ENCODE measurements around the gene ADAMTS4.

Gene ADAMTS4, protein sequence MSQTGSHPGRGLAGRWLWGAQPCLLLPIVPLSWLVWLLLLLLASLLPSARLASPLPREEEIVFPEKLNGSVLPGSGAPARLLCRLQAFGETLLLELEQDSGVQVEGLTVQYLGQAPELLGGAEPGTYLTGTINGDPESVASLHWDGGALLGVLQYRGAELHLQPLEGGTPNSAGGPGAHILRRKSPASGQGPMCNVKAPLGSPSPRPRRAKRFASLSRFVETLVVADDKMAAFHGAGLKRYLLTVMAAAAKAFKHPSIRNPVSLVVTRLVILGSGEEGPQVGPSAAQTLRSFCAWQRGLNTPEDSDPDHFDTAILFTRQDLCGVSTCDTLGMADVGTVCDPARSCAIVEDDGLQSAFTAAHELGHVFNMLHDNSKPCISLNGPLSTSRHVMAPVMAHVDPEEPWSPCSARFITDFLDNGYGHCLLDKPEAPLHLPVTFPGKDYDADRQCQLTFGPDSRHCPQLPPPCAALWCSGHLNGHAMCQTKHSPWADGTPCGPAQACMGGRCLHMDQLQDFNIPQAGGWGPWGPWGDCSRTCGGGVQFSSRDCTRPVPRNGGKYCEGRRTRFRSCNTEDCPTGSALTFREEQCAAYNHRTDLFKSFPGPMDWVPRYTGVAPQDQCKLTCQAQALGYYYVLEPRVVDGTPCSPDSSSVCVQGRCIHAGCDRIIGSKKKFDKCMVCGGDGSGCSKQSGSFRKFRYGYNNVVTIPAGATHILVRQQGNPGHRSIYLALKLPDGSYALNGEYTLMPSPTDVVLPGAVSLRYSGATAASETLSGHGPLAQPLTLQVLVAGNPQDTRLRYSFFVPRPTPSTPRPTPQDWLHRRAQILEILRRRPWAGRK

DNA sequence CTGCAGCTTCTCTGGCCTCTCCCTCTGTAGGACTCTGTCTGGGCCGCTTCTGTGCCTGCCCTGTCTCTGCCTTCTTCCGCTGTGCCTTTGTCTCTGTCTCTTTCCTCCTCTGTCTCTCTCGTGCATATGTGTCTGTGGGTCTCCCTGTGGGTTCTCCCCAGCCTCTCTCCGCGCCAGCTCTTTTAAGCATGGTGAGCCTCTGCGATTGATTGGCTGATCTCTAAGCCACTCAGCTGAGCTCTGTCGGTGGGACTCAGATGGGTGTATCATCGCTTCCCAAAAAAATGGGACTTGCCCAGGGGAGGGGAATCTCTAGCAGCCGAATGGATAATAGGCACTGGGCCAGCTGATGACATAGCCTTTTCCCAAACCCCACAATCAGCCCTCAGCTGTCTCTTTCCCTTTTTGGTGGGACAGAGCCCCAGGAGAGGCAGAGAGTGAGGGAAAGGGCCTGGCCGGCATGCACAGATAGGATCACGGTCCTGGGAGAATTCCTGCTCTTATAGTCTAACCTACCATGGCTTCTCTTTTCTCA lies at the start of gene ADAMTS4:
Gene ADAMTS4 (minus strand): TSS at position 158 of the 535 bp plus-strand sequence. CDS start 427 bp downstream, outside the sequence.
- no peak within 1 kb of the TSS for H3K4me3 Mint-ChIP-seq
- peak within 1 kb of the TSS; percentile 73 for H3K27ac Mint-ChIP-seq (ENCODE audit: low read depth)
- ATAC-seq (replicated peaks; ENCODE audit: extremely low read depth, poor library complexity, severe bottlenecking) (no peak), DNase-seq (ENCODE audit: low spot score in 2 of 2) (no peak)
- no peaks in the 10 kb centered on the region for H3K27me3 Mint-ChIP-seq
- H3K9me3 Mint-ChIP-seq = no peaks in the 10 kb centered on the region
- H3K36me3 Mint-ChIP-seq (ENCODE audit: insufficient read depth) = peaks cover 11% of the 10 kb centered on the region
- H3K4me1 Mint-ChIP-seq = peaks cover 58% of the 10 kb centered on the region

DNA sequence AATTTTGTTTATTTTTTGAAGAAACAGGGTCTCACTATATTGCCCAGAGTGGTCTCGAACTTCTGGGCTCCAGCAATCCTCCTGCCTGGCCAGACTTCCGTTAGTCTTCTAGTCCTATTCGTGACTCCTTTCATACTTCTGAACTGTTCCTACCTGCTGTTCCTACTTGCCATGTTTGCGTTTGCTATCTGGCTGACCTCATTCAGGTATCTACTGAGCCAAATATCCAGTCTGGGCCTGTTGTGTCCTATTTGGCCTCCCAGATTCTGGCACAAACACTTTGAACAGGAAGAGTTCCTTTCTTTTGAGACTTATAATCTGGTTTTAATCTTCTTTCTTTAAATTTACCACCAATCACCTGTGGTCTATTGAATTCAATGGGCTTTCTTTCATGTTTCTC lies 46.0 kb upstream of the ADAMTS4 start:
- H3K4me1 Mint-ChIP-seq = no peaks in the 10 kb centered on the region
- no peaks in the 10 kb centered on the region for H3K9me3 Mint-ChIP-seq
- DNase-seq (ENCODE audit: low spot score in 2 of 2) (no peak), ATAC-seq (replicated peaks; ENCODE audit: extremely low read depth, poor library complexity, severe bottlenecking) (no peak)
- peaks cover 10% of the 10 kb centered on the region for H3K27me3 Mint-ChIP-seq
- H3K36me3 Mint-ChIP-seq (ENCODE audit: insufficient read depth) = no peaks in the 10 kb centered on the region
- H3K4me3 Mint-ChIP-seq = no peak overlapping the region
- no peak overlapping the region for H3K27ac Mint-ChIP-seq (ENCODE audit: low read depth)

DNA sequence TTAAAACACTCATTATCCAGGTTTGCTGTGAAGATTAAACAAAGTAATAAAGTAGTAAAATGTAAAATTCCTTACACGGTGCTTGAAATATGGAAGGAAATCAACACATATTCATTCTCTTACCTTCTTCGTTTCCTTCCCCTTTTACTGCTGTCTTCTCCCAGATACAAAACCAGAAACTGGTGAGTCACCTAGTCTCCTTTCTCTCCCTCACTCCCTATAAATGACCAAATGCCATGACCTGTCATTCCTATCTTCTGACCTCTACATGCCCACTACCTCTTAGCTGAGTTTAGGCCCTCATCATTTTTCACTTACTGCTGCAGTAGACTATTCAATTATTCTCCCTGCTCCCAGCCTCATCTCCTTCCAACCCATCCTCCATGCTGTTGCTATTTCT lies 43.5 kb upstream of the ADAMTS4 start:
- H3K27ac Mint-ChIP-seq (ENCODE audit: low read depth) = no peak overlapping the region
- H3K27me3 Mint-ChIP-seq = peaks cover 24% of the 10 kb centered on the region

DNA sequence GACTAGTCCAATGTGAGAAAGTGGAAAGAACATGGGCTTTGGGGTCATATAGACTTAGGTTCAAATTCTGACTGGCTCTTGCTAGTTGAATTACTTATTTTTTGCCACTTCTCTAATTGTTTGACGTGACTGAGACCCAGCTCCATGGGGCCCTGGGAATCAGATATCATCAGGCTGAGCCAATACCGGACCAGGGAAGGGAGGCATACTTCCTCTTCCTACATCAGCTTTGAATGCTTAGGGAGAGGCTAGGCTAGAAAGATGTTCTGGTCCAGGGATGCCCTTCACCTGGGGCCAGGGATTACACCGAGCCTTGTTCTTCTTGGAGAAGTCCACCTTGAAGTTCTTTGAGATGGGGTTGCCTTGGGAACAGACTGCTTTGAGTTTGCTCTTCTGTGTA lies 42.8 kb upstream of the ADAMTS4 start:
- no peak overlapping the region for H3K4me3 Mint-ChIP-seq
- H3K9me3 Mint-ChIP-seq = no peaks in the 10 kb centered on the region
- ATAC-seq (replicated peaks; ENCODE audit: extremely low read depth, poor library complexity, severe bottlenecking) (no peak), DNase-seq (ENCODE audit: low spot score in 2 of 2) (no peak)
- H3K36me3 Mint-ChIP-seq (ENCODE audit: insufficient read depth) = no peaks in the 10 kb centered on the region
- peaks cover 26% of the 10 kb centered on the region for H3K27me3 Mint-ChIP-seq
- H3K27ac Mint-ChIP-seq (ENCODE audit: low read depth) = no peak overlapping the region
- no peaks in the 10 kb centered on the region for H3K4me1 Mint-ChIP-seq

More for the DNA sequence above, 43.5 kb upstream of the ADAMTS4 start:
- no peaks in the 10 kb centered on the region for H3K9me3 Mint-ChIP-seq
- no peak overlapping the region for H3K4me3 Mint-ChIP-seq
- DNase-seq (ENCODE audit: low spot score in 2 of 2) = no peak
- no peaks in the 10 kb centered on the region for H3K4me1 Mint-ChIP-seq
- no peaks in the 10 kb centered on the region for H3K36me3 Mint-ChIP-seq (ENCODE audit: insufficient read depth)
- ATAC-seq (replicated peaks; ENCODE audit: extremely low read depth, poor library complexity, severe bottlenecking) = no peak

DNA sequence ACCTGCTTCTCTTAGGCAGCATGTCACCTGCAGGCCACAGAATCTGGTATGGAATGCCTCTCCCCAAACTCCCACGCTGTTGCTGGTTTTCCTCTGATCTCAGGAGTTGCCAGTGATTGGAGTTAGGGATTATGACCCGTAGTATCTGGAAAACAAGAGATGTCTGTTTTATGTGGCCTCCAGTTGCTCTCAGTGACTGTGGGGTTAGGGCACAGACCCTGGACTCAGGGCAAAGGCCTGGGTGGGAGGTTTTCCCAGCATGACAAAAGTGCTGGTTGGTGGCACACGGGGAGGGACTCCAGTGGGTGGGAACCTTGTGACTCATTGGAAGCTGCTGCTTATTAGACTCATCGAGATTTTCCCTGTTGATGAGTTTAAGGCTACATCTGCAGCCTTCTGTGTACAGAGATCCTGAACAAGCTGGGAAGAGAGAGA lies 39.2 kb upstream of the ADAMTS4 start, which contains the start of gene NR1I3:
Gene NR1I3 (minus strand): TSS at position 165 of the 435 bp plus-strand sequence. CDS start 1,638 bp downstream, outside the sequence.
- ATAC-seq (replicated peaks; ENCODE audit: extremely low read depth, poor library complexity, severe bottlenecking) (no peak), DNase-seq (ENCODE audit: low spot score in 2 of 2) (no peak)
- Mint-ChIP-seq H3K27me3 (peaks cover 42% of the 10 kb centered on the region), H3K27ac (ENCODE audit: low read depth) (no peak within 1 kb of the TSS), H3K9me3 (no peaks in the 10 kb centered on the region), H3K4me3 (no peak within 1 kb of the TSS), H3K36me3 (ENCODE audit: insufficient read depth) (no peaks in the 10 kb centered on the region), H3K4me1 (no peaks in the 10 kb centered on the region)

DNA sequence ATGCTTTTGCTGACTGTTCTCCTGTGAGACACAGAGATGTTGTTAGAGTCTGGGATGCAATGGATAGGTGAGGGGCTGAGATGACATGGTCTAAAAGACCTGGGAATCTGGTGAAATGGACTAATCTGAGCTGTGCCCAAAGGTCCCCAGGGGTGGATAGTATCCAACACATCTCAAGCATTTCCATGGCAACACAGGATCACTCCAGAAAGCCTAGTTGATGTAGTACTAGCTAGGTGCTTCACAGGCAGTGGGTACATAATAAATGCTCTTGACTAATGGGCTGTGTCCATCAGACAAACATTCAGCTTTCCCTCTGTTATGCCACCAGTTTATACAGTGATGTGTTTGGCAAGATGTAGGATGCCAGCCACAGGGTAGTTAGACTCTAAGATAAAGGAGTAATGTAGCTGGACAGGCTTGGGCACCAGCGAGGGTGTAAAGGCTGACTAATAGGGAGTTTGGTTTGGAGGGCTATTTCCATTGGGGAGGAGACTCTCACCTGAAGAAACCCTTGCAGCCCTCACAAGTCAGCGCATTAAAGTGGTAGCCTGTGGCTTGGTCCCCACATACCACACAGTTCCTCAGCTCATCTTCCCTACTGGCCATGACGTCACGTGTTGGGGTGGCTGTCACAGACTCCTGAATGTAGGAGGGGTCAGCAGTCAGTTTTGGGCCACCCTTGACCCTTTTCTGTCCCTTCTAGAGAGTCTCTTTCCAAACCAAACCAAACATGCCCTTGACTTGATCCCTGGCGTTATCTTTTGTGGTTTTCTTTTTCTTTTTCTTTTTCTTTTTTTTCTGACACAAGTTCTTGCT lies 37.3 kb upstream of the ADAMTS4 start:
- H3K27ac Mint-ChIP-seq (ENCODE audit: low read depth) = peak overlapping the region; percentile 36
- no peaks in the 10 kb centered on the region for H3K36me3 Mint-ChIP-seq (ENCODE audit: insufficient read depth)
- no peak for ATAC-seq (replicated peaks; ENCODE audit: extremely low read depth, poor library complexity, severe bottlenecking)
- H3K9me3 Mint-ChIP-seq = no peaks in the 10 kb centered on the region
- H3K4me3 Mint-ChIP-seq = no peak overlapping the region
- no peak for DNase-seq (ENCODE audit: low spot score in 2 of 2)
- peaks cover 42% of the 10 kb centered on the region for H3K27me3 Mint-ChIP-seq
- H3K4me1 Mint-ChIP-seq = no peaks in the 10 kb centered on the region

DNA sequence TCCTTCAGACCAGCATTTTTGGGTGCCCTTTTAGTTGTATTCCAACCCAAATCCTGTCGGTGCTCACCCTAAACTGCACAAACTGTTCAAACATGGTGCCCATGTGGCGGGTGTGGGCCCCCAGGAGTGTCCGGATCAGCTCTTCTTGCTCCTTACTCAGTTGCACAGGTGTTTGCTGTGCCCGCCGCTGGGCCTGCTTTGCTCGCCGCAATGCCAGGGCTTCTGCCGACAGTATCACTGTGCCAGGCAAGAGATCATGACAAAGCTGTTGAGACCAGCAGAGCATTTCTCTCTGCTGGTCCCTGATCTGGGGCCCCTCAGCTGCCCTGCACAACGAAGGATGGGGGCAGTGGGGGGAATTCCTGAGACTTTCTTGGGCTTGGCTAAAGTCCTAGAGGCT lies 34.2 kb upstream of the ADAMTS4 start:
- H3K27me3 Mint-ChIP-seq = peaks cover 21% of the 10 kb centered on the region
- H3K4me3 Mint-ChIP-seq = no peak overlapping the region
- H3K9me3 Mint-ChIP-seq = no peaks in the 10 kb centered on the region
- no peak overlapping the region for H3K27ac Mint-ChIP-seq (ENCODE audit: low read depth)
- DNase-seq (ENCODE audit: low spot score in 2 of 2) = no peak
- H3K4me1 Mint-ChIP-seq = no peaks in the 10 kb centered on the region
- ATAC-seq (replicated peaks; ENCODE audit: extremely low read depth, poor library complexity, severe bottlenecking) = no peak
- peaks cover 9% of the 10 kb centered on the region for H3K36me3 Mint-ChIP-seq (ENCODE audit: insufficient read depth)

DNA sequence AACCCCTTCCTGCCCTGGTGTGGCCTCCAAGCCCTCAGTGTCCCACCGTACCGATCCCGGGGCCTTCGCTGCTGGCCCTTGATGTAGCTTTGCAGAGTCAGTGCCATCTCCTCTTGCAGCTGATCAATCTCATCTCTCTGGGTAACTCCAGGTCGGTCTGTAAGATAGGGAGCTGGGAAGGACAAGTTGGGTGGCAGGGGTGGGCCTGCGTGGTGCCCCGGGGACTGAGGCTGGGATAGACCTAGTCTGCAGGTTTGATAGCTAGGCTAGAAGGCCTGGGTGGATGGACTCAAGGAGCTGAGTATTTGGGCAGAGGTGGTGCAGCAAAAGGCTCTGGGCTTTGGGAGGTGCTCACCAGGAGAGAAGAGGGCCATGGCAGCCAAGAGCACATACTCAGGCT lies 31.9 kb upstream of the ADAMTS4 start:
- Mint-ChIP-seq H3K27ac (ENCODE audit: low read depth) (no peak overlapping the region), H3K27me3 (peaks cover 6% of the 10 kb centered on the region), H3K36me3 (ENCODE audit: insufficient read depth) (peaks cover 14% of the 10 kb centered on the region), H3K4me1 (peaks cover 22% of the 10 kb centered on the region), H3K9me3 (no peaks in the 10 kb centered on the region), H3K4me3 (no peak overlapping the region)
- DNase-seq (ENCODE audit: low spot score in 2 of 2) (no peak), ATAC-seq (replicated peaks; ENCODE audit: extremely low read depth, poor library complexity, severe bottlenecking) (no peak)

DNA sequence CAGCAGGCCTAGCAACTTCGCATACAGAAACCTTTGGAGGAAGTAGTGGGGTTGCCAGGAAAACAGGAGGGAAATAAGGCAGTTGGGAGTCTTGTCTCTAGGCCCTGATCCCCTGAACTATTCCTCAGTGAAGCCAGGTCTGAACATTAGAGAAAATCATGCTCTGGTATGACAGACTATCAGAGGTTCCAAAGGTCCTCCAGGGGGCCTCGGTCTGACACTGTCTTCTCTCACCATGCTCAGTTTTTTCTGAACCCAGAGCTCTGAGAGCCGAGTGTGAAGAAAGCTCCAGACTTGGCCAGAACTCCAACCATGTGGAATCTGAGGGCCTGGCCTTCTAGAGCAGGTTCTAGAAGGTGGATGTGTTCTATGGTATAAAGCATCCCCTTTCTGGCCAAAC lies 31.0 kb upstream of the ADAMTS4 start:
- Mint-ChIP-seq H3K27ac (ENCODE audit: low read depth) (no peak overlapping the region), H3K4me3 (no peak overlapping the region), H3K27me3 (no peaks in the 10 kb centered on the region), H3K36me3 (ENCODE audit: insufficient read depth) (peaks cover 15% of the 10 kb centered on the region), H3K4me1 (peaks cover 30% of the 10 kb centered on the region), H3K9me3 (no peaks in the 10 kb centered on the region)
- no peak for DNase-seq (ENCODE audit: low spot score in 2 of 2)
- no peak for ATAC-seq (replicated peaks; ENCODE audit: extremely low read depth, poor library complexity, severe bottlenecking)

DNA sequence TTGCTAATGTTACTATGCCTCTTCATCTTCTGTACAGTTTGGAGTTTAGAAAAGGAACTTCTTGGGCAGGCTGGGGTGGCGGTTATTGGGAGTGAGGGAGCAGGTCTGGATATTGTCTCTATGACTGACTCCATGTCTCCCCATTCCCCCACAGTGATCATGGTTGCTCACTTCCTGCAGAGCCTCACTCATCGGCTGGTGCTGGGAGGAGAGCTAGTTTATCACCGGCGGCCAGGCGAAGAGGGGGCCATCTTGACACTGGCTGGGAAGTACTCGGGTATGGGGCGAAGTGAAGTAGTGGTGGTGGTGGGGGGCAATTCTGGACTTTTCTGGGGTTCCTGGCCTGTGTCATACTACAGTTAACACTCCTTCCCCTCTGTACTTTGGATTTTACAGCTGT lies 29.2 kb upstream of the ADAMTS4 start:
- no peak for DNase-seq (ENCODE audit: low spot score in 2 of 2)
- Mint-ChIP-seq H3K4me1 (peaks cover 38% of the 10 kb centered on the region), H3K36me3 (ENCODE audit: insufficient read depth) (peaks cover 15% of the 10 kb centered on the region), H3K27me3 (no peaks in the 10 kb centered on the region), H3K4me3 (no peak overlapping the region), H3K9me3 (no peaks in the 10 kb centered on the region), H3K27ac (ENCODE audit: low read depth) (no peak overlapping the region)
- ATAC-seq (replicated peaks; ENCODE audit: extremely low read depth, poor library complexity, severe bottlenecking) = no peak

DNA sequence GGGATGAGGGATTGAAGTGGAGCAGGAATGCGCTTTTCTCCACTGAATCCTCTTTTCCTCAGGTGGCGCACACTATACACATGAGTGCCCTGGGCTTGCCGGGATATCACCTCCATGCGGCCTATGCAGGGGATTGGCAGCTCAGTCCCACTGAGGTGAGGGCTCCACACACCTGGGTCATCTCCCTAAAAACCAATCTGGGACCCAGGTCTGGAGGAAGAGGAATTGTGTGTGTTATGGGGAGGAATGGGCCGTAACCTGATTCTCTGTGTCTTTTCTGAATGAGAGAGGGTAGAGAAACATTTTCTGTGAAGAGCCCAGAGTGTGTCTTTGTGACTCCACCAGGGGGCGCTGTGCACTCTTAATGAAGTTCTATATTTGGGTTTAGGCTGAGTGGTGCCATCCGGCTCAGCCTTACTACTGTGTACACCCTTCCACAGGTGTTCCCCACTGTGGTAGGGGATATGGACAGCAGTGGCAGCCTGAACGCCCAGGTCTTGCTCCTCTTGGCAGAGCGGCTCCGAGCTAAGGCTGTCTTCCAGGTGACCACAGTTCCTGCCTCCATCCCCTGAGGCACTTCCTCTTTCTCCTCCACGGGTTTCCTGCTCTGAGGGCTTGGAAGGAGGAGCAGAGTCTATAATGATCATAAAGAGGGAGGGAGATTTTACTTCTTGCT lies 28.5 kb upstream of the ADAMTS4 start:
- DNase-seq (ENCODE audit: low spot score in 2 of 2) (peak; percentile 74 to 90), ATAC-seq (replicated peaks; ENCODE audit: extremely low read depth, poor library complexity, severe bottlenecking) (peak; percentile 35)
- Mint-ChIP-seq H3K4me3 (peak overlapping the region; percentile 93), H3K27ac (ENCODE audit: low read depth) (no peak overlapping the region), H3K27me3 (no peaks in the 10 kb centered on the region), H3K4me1 (peaks cover 38% of the 10 kb centered on the region), H3K9me3 (no peaks in the 10 kb centered on the region), H3K36me3 (ENCODE audit: insufficient read depth) (peaks cover 15% of the 10 kb centered on the region)

Data from central memory CD8-positive, alpha-beta T cell (primary cell).